SK-N-SH treated with all-trans-retinoic acid at 6 μM for 48 hours (cell line): ENCODE results near the gene RADIL.

Experiments
- ATAC-seq: fragments of 200-7000 bp; cut with Tn5 transposase; 3 replicates; pipeline ENCODE4 v1.9.1; 2020; ENCODE audit warnings: mild to moderate bottlenecking, moderate library complexity
- CREB5 ChIP-seq: fragments of 250-450 bp; sonication (Bioruptor Pico); IDR thresholded peaks from 2 replicates; pipeline ENCODE4 v1.5.1; 2020; ENCODE audit warnings: low read depth, mild to moderate bottlenecking, moderate library complexity
- CSDC2 ChIP-seq: fragments of 250-450 bp; sonication (Bioruptor Pico); IDR thresholded peaks from 2 replicates; pipeline ENCODE4 v1.5.0; 2020; ENCODE audit warnings: mild to moderate bottlenecking, moderate library complexity
- CSRNP3 ChIP-seq: fragments of 250-450 bp; sonication (Bioruptor Pico); IDR thresholded peaks from 2 replicates; pipeline ENCODE4 v1.5.1; 2021; ENCODE audit warnings: mild to moderate bottlenecking, moderate library complexity
- ESRRG ChIP-seq: fragments of 250-450 bp; sonication (Bioruptor Pico); IDR thresholded peaks from 2 replicates; pipeline ENCODE4 v1.6.1; 2021; ENCODE audit warnings: mild to moderate bottlenecking
- GLIS3 ChIP-seq: fragments of 250-450 bp; sonication (Bioruptor Pico); IDR thresholded peaks from 2 replicates; pipeline ENCODE4 v1.5.0; 2020; ENCODE audit warnings: mild to moderate bottlenecking, moderate library complexity
- ISL1 ChIP-seq: fragments of 250-450 bp; sonication (Bioruptor Pico); IDR thresholded peaks from 2 replicates; pipeline ENCODE4 v2.1.2; 2022; ENCODE audit warnings: mild to moderate bottlenecking, moderate library complexity
- PATZ1 ChIP-seq: fragments of 250-450 bp; sonication (Bioruptor Pico); IDR thresholded peaks from 2 replicates; pipeline ENCODE4 v1.8.0; 2020; ENCODE audit warnings: mild to moderate bottlenecking, moderate library complexity, borderline replicate concordance
- PPARA ChIP-seq: fragments of 250-450 bp; sonication (Bioruptor Pico); IDR thresholded peaks from 2 replicates; pipeline ENCODE4 v1.5.0; 2020; ENCODE audit warnings: mild to moderate bottlenecking, borderline replicate concordance
- RARB ChIP-seq: fragments of 250-450 bp; sonication (Bioruptor Pico); IDR thresholded peaks from 2 replicates; pipeline ENCODE4 v1.8.0; 2021; ENCODE audit warnings: mild to moderate bottlenecking, moderate library complexity
- SNAI2 ChIP-seq: fragments of 250-450 bp; sonication (Bioruptor Pico); IDR thresholded peaks from 2 replicates; pipeline ENCODE4 v1.5.0; 2020; ENCODE audit warnings: mild to moderate bottlenecking, moderate library complexity
- TCF4 ChIP-seq: fragments of 250-450 bp; sonication (Bioruptor Pico); IDR thresholded peaks from 2 replicates; pipeline ENCODE4 v1.8.0; 2021; ENCODE audit warnings: mild to moderate bottlenecking, moderate library complexity, borderline replicate concordance
- TOX ChIP-seq: fragments of 250-450 bp; sonication (Bioruptor Pico); IDR thresholded peaks from 2 replicates; pipeline ENCODE4 v1.8.0; 2021; ENCODE audit warnings: mild to moderate bottlenecking, moderate library complexity, borderline replicate concordance
- TSHZ2 ChIP-seq: fragments of 250-450 bp; sonication (Bioruptor Pico); IDR thresholded peaks from 2 replicates; pipeline ENCODE4 v1.5.0; 2020; ENCODE audit warnings: mild to moderate bottlenecking, moderate library complexity
- ZC3H10 ChIP-seq: fragments of 250-450 bp; sonication (Bioruptor Pico); IDR thresholded peaks from 2 replicates; pipeline ENCODE4 v1.5.1; 2021; ENCODE audit warnings: mild to moderate bottlenecking, moderate library complexity
- ZNF565 ChIP-seq: fragments of 450-650 bp; formaldehyde crosslinking; conservative IDR thresholded peaks from 2 replicates; pipeline ENCODE4 v1.5.0; 2020; ENCODE audit warnings: low read depth, mild to moderate bottlenecking, moderate library complexity
- ZNF70 ChIP-seq: fragments of 450-650 bp; formaldehyde crosslinking; IDR thresholded peaks from 2 replicates; pipeline ENCODE4 v1.5.0; 2020; ENCODE audit warnings: mild to moderate bottlenecking, moderate library complexity
- ZNF8 ChIP-seq: fragments of 450-650 bp; formaldehyde crosslinking; IDR thresholded peaks from 2 replicates; pipeline ENCODE4 v1.5.0; 2020; ENCODE audit warnings: mild to moderate bottlenecking, moderate library complexity

The RADIL gene

GRCh38 chr7:4769761-4770160 lies 113.8 kb downstream of the RADIL start:
- no peak for ATAC-seq
- no peak for TF ChIP-seq PPARA (CRISPR knock-in tag)
- no peak for TF ChIP-seq ZNF70 (CRISPR knock-in tag)
- TF ChIP-seq CSRNP3 (CRISPR knock-in tag): no peak
- TF ChIP-seq ISL1: no peak
- no peak for TF ChIP-seq SNAI2 (CRISPR knock-in tag)
- no peak for TF ChIP-seq TSHZ2 (CRISPR knock-in tag)
- no peak for TF ChIP-seq ESRRG (CRISPR knock-in tag)
- TF ChIP-seq ZC3H10 (CRISPR knock-in tag): no peak

GRCh38 chr7:4768597-4769569 lies 114.6 kb downstream of the RADIL start:
- no peak for ATAC-seq
- TF ChIP-seq ZNF565 (CRISPR knock-in tag) (no peak), GLIS3 (no peak), TSHZ2 (CRISPR knock-in tag) (no peak), CSDC2 (CRISPR knock-in tag) (no peak), ZNF8 (CRISPR knock-in tag) (no peak), CREB5 (CRISPR knock-in tag) (no peak)

GRCh38 chr7:4766666-4767519 lies 116.6 kb downstream of the RADIL start:
- no peak for ATAC-seq
- TF ChIP-seq ESRRG (CRISPR knock-in tag) (no peak), TCF4 (CRISPR knock-in tag) (no peak), CSRNP3 (CRISPR knock-in tag) (no peak), TSHZ2 (CRISPR knock-in tag) (no peak), ZNF565 (CRISPR knock-in tag) (no peak), CREB5 (CRISPR knock-in tag) (no peak), PATZ1 (CRISPR knock-in tag) (no peak), TOX (CRISPR knock-in tag) (no peak), ISL1 (no peak), RARB (no peak)
